Gastroesophageal sphincter (tissue), 4 donors: ENCODE results near the gene AUTS2. TPM values are rescaled to one million over a fixed set of nuclear protein-coding genes. Genes with fewer than 3 reads are reported as not detected.
A peak's percentile ranks its signal among the peaks of the same experiment; 100 is the strongest.

Source experiments
- ATAC-seq: fragments of 150-250 bp; one replicate; pipeline ENCODE4 v1.9.1; 2016; ENCODE audit warnings: mild to moderate bottlenecking, moderate library complexity
- H3K27ac ChIP-seq, 4 donors: fragments of 200-600 bp; sonication (generic) in 3 of 4; 1 replicate in 3 of 4; 2 replicates in 1 of 4; pipeline ENCODE4 v1.5.1; 2016 to 2019
- H3K27me3 ChIP-seq: fragments of 200-600 bp; sonication (generic); one replicate; pipeline ENCODE4 v1.5.1; 2019
- H3K36me3 ChIP-seq, 2 donors: fragments of 200-600 bp; sonication (generic); one replicate each; pipeline ENCODE4 v1.5.1; 2019; ENCODE audit warnings: control low read depth in 1 of 2
- H3K4me1 ChIP-seq, 3 donors: fragments of 200-600 bp; sonication (generic); 1 replicate in 2 of 3; 2 replicates in 1 of 3; pipeline ENCODE4 v1.5.1; 2016 to 2019; ENCODE audit warnings: control low read depth in 2 of 3
- H3K4me3 ChIP-seq, 2 donors: fragments of 200-600 bp; sonication (generic); one replicate each; pipeline ENCODE4 v1.5.1; 2019; ENCODE audit warnings: mild to moderate bottlenecking in 1 of 2, moderate library complexity in 1 of 2
- H3K9me3 ChIP-seq, 3 donors: fragments of 200-600 bp; sonication (generic); one replicate each; pipeline ENCODE4 v1.5.1; 2017 to 2019; ENCODE audit warnings: control low read depth in 2 of 3
- CTCF ChIP-seq, 4 experiments: fragments of 200-600 bp in 2 of 4; fragments of 450-650 bp in 2 of 4; sonication (generic) in 1 of 4; IDR thresholded peaks; one replicate each; pipeline ENCODE4 v1.5.1; 2017 to 2019; ENCODE audit warnings: antibody characterized with exemption in 4 of 4, mild to moderate bottlenecking in 2 of 4, moderate library complexity in 2 of 4
- EP300 ChIP-seq: sonication (generic); formaldehyde crosslinking; IDR thresholded peaks from one replicate; pipeline ENCODE4 v1.6.1; 2017; ENCODE audit warnings: antibody characterized with exemption, mild to moderate bottlenecking
- POLR2A ChIP-seq, 2 donors: fragments of 450-650 bp; IDR thresholded peaks; one replicate each; pipeline ENCODE4 v1.6.1; 2017; ENCODE audit warnings: antibody characterized with exemption in 2 of 2, mild to moderate bottlenecking in 2 of 2, moderate library complexity in 1 of 2
- POLR2AphosphoS5 ChIP-seq: sonication (generic); formaldehyde crosslinking; IDR thresholded peaks from one replicate; pipeline ENCODE4 v1.6.1; 2017; ENCODE audit warnings: antibody characterized with exemption
- WGBS, 2 donors: methylation state at CpG; one replicate each; pipeline ENCODE4 v1.1.5; 2018; ENCODE audit warnings: low coverage in 1 of 2; 5-methylcytosine and 5-hydroxymethylcytosine counted together
- total RNA-seq, 4 donors: library from RNA; depleted of rRNA; stranded (reverse); fragments of >200 nt; gene quantifications; one replicate each; pipeline ENCODE4 v1.1.0, GENCODE V29; 2016

The AUTS2 gene
- total RNA-seq, 4 donors from 2014 or later: 12.2 to 48.7 (median 44.1) TPM

- Histone ChIP-seq H3K27me3 (no peaks in the 10 kb centered on the region), H3K4me1 (peaks cover 0 to 18% (median 0%) of the 10 kb centered on the region in 3 donors), H3K27ac (no peak overlapping the region), H3K9me3 (no peaks in the 10 kb centered on the region), H3K36me3 (no peaks in the 10 kb centered on the region), H3K4me3 (no peak overlapping the region)
- WGBS, 2 donors: 60 to 78% methylated on average over 4 of the region's 4 CpGs
- ATAC-seq: peak; percentile 84
- TF ChIP-seq POLR2A (IDR thresholded peaks at IDR 0.05) (no peak), CTCF (IDR thresholded peaks at IDR 0.05) (no peak), POLR2AphosphoS5 (no peak), EP300 (no peak)
These were observed 437.2 kb downstream of the AUTS2 start for GRCh38 chr7:70035519-70035918.

- ATAC-seq: no peak
- Histone ChIP-seq H3K4me1 (peaks cover 0 to 18% (median 0%) of the 10 kb centered on the region in 3 donors), H3K4me3 (no peak overlapping the region), H3K27ac (peak overlapping the region in 1 of 4 donors; percentile 3), H3K27me3 (no peaks in the 10 kb centered on the region), H3K9me3 (no peaks in the 10 kb centered on the region), H3K36me3 (no peaks in the 10 kb centered on the region)
- WGBS, 2 donors: 80 to 90% methylated on average over 5 to 6 of the region's 6 CpGs
- TF ChIP-seq EP300 (no peak), POLR2AphosphoS5 (no peak), CTCF (IDR thresholded peaks at IDR 0.05) (no peak), POLR2A (IDR thresholded peaks at IDR 0.05) (no peak)
These were observed 437.7 kb downstream of the AUTS2 start for GRCh38 chr7:70035955-70036354.

- no peak for ATAC-seq
- 40 to 63% methylated on average over 1 of the region's 1 CpG for WGBS, 2 donors
- H3K4me1 ChIP-seq: peaks cover 0 to 18% (median 0%) of the 10 kb centered on the region in 3 donors
These were observed 438.4 kb downstream of the AUTS2 start for GRCh38 chr7:70036695-70037094.

GRCh38 chr7:70037171-70037933, 439.1 kb downstream of the AUTS2 start:
- peaks cover 0 to 22% (median 0%) of the 10 kb centered on the region in 3 donors for H3K4me1 ChIP-seq
- H3K27ac ChIP-seq: no peak overlapping the region
- no peak for TF ChIP-seq CTCF (IDR thresholded peaks at IDR 0.05)
- no peak for TF ChIP-seq POLR2AphosphoS5
- no peak for TF ChIP-seq EP300
- no peak for TF ChIP-seq POLR2A (IDR thresholded peaks at IDR 0.05)
- no peaks in the 10 kb centered on the region for H3K36me3 ChIP-seq
- WGBS, 2 donors: 81 to 90% methylated on average over 2 to 3 of the region's 3 CpGs
- ATAC-seq: no peak
- no peaks in the 10 kb centered on the region for H3K9me3 ChIP-seq
- H3K4me3 ChIP-seq: no peak overlapping the region
- no peaks in the 10 kb centered on the region for H3K27me3 ChIP-seq

More at GRCh38 chr7:70036695-70037094, 438.4 kb downstream of the AUTS2 start:
- H3K27me3 ChIP-seq: no peaks in the 10 kb centered on the region
- no peaks in the 10 kb centered on the region for H3K36me3 ChIP-seq
- no peak overlapping the region for H3K4me3 ChIP-seq
- no peaks in the 10 kb centered on the region for H3K9me3 ChIP-seq
- TF ChIP-seq CTCF (IDR thresholded peaks at IDR 0.05) (no peak), POLR2A (IDR thresholded peaks at IDR 0.05) (no peak), POLR2AphosphoS5 (no peak), EP300 (no peak)
- H3K27ac ChIP-seq: no peak overlapping the region

- TF ChIP-seq CTCF (IDR thresholded peaks at IDR 0.05) (no peak), POLR2A (IDR thresholded peaks at IDR 0.05) (no peak), POLR2AphosphoS5 (no peak), EP300 (no peak)
- WGBS, 2 donors: 94 to 97% methylated on average over 3 of the region's 3 CpGs
- no peak for ATAC-seq
These were observed 441.8 kb downstream of the AUTS2 start for GRCh38 chr7:70040051-70040450.

More at GRCh38 chr7:70040051-70040450, 441.8 kb downstream of the AUTS2 start:
- no peak overlapping the region for H3K27ac ChIP-seq
- H3K4me3 ChIP-seq: no peak overlapping the region
- H3K4me1 ChIP-seq: peaks cover 0 to 41% (median 0%) of the 10 kb centered on the region in 3 donors
- no peaks in the 10 kb centered on the region for H3K36me3 ChIP-seq
- H3K9me3 ChIP-seq: no peaks in the 10 kb centered on the region
- H3K27me3 ChIP-seq: no peaks in the 10 kb centered on the region
